GM21825 (cell line): ENCODE measurements around the gene LRG1.
"Not testable (repeated sequence)": the region's sequence is repeated elsewhere in the genome, so short reads cannot be mapped to it uniquely, and the experiment has no call there.

Experiments used
- ATAC-seq: cut with Tn5 transposase; IDR thresholded peaks from one replicate; pipeline ENCODE4 v1.9.1; 2021; ENCODE audit warnings: mild to moderate bottlenecking, moderate library complexity; ENCODE audit not compliant: unreplicated experiment

Gene LRG1

DNA sequence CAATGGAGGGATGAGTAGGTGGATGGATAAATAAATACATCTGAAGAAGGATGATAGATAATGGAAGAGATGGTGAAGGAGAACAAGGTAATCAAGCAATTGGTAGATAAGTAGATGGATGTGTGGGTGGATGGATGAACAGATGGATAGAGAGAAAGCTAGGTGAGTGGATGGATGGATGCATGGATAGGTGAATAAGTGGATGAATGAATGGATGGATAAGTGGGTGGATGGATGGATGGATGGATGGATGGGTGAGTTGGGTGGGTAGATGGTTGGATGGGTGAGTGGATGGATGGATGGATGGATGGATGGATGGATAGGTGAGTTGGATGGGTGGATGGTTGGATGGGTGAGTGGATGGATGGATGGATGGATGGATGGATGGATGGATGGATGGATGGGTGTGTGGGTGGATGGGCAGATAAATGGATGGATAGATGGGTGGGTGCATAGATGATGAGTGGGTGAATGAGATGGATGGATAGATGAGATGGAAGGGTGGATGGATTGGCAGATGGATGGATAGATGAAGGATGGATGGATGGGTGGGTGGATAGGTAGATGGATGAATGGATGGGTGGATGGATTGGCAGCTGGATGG, 13.4 kb upstream of the LRG1 start:
- ATAC-seq: no peak

DNA sequence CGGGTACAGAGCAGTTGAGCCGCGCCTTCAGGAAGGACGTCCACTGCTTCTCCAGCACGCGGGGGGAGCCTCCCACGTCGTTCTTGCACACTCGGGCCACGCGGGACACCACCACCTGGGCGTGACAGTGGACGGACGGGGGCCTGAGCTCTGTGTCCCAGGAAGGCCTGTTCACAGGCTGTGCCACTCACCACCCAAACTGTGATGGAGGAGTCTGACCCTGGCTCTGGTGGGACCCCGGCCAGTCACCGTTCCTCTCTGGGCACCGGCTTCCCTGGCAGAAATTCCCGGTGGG, 12.6 kb upstream of the LRG1 start:
- ATAC-seq: no peak

DNA sequence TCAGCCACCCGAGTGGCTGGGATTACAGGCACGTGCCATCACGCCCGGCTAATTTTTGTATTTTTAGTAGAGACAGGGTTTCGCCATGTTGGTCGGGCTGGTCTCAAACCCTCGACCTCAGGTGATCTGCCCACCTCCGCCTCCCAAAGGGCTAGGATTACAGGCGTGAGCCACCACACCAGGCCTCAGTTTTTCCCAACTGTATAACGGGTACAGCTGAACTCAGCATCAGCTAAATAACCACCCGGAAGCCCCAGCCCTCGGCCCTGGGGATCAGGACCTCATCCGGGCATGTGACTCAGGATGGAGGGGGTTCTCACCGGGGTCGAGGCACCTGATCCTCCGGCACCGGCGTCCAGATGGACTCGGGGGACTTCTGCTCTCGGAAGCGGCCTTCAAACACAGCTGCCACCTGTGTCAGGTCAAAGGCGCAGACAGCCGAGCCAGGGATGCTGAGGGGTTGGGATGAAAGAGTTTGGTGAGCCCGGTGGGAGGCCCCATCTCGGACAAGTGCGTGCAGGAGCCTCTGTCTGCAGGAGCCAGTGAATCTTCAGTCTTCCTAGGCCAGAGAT, 10.7 kb upstream of the LRG1 start:
- no peak for ATAC-seq

DNA sequence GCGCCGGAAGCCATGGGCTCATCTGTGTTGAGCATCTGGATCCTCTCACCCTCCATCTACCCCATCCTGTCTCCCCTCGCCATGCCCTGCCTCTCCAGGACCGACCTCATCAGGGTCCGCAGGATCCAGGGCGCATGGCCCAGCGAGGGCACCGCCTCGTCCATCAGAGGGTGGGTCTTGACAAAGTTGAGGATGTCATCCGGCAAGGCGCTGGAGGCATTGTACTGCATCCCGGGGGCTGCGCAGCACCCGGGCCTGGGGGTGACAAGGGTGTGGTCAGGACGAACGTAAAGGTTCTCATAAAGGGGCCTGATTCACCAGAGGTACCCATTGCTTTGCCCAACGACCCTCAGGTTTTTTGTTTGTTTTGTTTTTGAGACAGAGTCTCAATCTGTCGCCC, 10.2 kb upstream of the LRG1 start:
- no peak for ATAC-seq

DNA sequence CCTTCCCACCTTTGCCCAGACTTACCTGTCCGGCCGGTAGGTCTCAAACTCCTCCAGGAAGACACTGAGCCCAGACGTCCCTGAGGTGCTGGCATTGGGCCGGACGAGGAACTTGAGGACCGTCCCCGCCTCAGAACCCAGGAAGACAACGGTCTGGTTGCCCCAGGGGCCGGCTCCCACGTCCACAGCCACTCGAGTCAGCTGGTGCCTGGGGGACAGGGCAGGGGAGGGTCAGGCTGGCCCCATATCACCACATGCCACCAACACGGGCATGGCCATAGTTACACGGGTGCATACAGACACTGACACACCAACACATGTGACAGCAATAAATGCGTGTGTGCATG, 8.4 kb upstream of the LRG1 start:
- ATAC-seq: no peak

DNA sequence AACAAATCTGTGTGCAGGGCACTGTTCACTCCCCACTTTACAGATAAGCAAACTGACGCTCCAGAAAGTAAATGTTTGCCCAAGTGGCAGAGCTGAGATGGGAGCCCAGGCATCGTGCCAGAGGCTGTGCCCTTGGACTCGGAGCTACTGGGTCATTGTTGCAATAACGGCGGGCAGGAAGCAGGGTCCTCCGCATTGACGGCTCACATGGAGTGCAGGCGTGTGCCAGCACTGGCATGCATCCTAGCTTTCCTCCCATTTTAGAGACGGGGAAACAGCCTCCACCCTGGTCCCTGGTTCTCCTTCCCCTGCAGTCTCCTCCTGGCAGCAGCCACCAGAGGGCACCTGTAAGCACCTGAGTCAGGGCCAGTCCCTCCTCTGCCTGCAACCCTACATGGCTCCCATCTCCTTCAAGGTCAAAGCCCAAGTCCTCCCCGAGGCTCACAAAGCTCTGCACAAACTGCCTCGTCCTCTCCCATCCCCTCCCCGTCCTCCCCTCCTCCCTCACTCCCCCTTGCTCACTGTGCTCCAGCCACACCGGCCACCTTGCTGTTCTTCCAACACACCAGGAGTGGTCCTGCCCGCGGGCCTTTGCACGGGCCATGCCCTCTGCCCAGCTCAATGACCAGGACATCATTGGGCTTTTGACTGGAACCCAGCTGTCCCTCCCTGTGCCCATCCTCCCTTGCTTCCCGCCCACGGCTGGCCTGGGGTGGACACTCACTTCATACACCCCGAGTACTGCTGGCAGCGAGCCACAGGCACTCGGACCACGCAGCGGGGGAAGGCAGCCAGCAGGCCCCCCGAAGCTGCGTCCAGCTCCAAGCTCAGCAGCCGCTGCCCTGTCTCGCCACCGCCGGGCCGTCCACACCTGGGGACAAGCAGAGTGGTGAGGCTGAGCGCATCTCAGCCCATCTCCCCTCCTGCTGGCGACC, 7.7 kb upstream of the LRG1 start:
- ATAC-seq: no peak

DNA sequence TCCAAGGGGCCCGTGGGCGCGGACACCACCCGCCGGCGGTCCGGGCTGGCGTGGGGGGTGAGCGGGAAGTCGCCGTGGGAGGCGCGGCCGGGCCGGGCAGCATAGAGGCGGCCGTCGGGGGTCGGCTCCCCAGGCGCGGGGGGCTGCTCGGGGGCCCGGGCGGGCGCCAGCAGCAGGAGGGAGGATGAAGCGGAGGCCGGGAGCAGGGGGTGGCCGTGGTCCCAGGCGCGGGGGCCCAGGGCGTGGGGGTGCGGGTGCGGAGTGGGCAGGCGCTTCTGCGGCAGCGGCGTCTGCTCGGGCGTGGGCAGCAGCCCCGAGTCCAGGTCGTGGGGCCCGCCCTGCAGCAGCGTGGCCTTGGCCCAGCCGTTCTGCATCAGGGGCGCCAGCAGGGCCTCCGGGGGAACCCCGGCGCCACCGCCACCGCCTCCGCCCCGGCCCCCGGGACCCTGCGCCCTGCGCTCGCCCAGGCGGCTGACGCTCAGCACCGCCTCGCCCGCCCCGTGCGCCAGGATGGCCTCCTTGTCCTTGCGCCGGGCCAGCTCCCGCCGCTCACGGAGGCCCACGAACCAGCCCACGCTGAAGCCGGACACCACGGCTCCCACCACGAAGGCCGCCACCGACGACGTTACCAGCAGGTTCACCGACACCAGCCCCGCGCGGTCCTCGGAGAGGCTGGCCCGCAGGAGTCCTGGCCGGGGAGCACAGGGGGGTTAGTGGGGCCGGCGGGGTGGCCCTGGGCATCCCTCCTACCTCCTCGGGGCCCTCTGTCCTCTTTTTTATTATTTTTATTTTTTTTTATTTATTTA, 4.2 kb upstream of the LRG1 start:
- no peak for ATAC-seq

DNA sequence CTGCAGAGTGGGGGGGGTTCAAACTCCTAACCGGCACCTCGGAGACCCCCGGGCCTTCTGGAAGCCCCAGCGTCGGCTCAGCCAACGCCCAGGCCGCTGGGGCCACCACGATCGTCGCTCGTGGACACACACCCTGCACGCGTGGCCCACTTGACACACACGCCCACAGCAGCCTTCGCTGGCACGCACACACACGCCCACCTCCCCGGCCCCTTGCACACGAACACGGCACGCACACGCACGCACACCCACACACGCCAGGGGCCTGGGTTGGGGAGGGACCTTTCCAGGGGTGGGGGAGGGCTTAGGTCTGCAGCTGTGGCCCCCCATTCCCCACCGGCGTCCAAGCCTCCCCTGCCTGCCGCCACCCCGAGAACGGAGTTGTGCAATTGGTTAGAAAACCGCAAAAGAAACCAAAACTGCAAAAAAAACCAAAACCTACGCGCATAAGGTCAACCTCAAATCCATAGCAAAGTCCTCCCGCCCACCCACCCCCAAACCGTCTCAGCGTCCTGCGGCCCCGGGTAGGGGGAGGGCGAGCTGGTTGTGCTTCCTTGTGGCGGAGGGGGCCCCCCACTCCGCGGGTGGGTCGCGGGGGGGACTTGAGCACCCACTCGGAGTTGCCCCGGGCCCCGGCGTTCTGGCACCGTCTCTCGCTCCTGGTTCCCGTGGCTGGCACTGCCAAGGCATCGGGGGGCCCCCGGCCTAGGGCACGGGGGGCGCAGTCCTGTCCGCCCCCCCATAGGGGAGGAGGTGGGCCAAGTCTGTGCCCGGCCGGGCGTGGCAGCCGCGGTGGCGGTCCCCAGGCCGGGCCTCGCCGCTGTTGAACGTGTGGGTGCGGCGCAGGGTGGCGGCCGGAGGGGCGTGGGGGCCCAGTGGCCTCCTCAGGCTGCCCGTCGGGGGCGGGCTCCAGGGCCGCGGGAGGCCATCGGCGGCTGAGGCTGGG, 3.3 kb upstream of the LRG1 start:
- ATAC-seq: no peak

DNA sequence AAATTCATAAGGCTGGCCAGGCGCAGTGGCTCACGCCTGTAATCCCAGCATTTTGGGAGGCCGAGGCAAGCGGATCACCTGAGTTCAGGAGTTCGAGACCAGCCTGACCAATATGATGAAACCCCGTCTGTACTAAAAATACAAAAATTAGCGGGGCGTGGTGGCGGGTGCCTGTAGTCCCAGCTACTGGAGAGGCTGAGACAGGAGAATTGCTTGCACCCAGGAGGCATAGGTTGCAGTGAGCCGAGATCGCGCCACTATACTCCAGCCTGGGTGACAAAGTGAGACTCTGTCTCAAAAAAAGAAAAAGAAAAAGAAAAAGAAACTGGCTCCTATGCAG, 1.9 kb upstream of the LRG1 start:
- not testable (repeated sequence) for ATAC-seq

DNA sequence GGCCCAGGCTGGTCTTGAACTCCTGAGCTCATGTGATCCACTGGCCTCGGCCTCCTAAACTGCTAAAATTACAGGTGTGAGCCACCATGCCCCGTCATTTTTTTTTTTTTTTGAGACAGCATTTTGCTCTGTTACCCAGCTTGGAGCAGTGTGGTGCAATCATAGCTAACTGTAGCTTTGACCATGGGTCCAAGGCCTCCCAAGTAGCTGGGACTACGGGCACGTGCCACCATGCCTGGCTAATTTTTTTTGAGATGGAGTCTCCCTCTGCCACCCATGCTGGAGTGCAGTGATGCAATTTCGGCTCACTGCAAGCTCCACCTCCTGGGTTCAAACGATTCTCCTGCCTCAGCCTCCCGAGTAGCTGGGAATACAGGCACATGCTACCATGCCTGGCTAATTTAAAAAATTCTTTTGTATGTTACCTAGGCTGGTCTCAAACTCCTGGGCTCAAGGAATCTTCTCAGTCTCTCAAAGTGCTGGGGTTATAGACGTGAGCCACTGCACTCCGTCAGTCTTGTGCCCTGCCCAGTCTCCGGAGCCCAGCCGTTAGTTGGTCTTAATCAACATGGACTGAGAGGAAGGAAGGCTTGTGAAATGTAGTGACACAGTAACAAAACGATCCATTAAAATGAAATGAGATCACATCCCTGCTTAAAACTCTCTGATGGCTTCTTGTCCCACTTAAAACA, 1.4 kb upstream of the LRG1 start:
- ATAC-seq: no peak

DNA sequence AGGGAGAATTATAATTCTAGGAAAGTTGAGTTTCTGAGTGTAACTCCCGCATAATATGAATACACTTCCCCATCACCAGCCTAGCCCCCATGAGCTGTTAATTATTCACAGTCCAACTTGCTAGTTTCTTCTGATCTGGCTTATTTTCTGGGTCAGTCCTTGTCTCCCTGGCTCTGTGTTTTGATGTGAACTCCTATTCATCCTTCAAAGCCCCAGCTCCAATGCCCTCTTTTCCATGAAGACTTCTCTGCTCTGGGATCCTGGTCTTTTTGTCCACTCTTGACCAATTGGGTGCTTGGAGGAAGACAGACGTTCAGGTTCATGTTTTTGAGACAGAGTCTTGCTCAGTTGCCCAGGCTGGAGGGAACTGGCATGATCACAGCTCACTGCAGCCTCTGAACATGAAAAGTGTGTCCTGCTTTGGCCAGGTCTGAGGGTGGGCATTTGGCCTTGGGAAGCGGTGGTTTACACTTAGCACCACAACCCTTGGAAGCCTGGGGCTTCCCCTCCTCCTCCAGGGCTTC, 605 bp downstream of the LRG1 start:
- ATAC-seq: no peak

DNA sequence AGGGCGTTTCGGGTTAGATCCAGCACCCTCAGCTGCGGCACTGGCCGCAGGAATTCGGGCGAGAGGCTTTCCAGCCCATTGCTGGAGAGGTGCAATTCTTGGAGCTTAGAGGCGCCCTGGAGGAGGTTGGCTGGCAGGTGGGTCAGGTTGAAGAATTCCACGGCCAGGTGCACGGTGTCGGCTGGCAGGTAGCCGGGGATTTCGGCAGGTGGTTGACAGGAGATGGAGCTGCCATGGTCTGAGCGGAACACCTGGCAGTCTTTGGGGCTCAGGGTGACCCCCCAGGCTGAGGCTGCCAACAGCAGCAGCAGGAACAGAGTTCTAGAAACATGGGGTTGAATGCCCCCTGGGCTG, 1.3 kb downstream of the LRG1 start:
- ATAC-seq: no peak

DNA sequence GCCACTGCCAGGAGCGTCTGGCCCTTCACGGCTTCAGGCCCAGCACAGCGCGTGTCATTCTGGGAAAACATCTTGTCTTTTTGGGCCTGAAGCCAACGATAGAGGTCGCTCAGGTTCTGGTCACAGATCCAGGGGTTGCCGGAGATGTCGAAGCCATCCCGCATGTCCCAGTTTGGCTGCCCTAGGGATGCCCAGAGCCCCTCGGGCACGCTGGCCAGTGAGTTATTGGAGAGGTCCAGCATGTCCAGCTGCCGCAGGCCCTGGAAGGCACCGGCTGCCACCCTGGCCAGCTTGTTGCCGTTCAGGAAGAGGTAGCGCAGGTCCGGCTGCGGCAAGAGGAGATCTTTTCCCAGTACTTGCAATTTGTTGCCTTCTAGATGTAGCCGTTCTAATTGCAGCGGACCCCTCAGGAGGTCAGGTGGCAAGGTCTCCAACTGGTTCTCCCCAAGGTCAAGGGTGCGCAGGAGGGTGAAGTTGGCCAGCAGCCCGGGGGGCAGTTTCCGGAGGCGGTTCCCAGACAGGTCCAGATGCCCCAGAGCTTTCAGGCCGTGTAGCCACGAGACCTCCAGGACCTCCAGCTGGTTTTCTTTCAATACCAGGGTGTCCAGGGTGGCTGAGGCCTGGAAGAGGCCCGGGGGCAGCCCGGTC, 1.8 kb downstream of the LRG1 start:
- ATAC-seq: no peak

DNA sequence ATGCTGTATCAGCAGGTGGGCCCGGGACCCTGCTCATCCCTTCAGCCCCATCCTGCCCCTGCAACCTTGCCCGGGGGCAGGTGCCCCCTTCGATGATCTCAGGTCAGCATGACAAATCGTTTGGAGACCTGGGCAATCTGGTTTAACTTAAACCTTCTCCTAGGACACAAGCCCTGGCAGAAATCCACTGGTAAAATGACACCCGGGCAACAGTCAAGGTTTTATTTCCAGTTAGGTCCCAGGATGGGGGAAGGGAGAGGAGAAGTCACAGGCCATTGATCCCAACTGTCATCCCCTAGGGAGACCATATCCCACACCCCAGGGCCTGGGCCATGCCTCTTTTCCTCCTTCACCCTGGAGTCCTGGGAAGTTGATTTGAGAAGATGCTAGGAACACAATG, 3.0 kb downstream of the LRG1 start:
- ATAC-seq: no peak

DNA sequence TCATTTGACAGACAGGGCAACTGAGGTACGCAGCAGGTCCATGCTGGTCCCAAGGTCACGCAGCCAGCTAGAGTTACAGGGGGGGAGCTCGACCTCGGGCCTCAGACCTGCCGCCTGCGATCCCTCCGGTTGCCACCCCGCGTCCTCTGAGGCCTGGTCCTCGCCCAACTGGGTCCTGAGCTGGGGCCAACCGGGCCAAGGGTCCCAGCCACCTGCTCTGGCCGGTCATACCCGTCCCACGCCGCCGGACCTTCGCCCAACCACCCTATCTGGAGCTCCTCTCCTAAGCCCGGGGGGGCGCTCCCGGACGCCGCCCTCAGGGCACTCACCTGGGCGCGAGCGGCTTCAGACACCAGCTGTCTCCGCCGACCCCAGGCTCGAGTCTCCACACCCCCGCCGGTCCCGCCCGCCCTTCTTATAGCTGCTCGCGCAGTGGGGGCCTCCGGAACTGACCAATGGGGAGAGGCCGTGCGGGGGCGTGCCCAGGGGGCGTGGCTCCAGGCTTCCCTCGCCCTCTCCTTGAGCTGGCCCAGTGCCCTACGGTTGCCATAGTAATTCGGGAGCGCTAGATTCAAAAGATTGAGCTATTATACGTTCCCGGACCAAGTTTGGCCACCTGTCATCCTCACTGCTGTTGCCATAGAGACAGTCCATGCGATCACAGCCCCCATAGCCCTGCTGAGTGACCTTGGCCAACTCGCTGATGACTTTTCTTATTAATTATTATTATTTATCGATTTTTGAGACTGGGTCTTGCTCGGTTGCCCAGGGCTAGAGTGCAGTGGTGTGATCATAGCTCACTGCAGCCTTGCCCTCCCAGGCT, 4.8 kb downstream of the LRG1 start, which contains the start of gene PLIN5:
Gene PLIN5, minus strand, starts transcription at position 389 of the 823 bp plus-strand sequence. CDS start 1,150 bp downstream, outside the sequence.
- no peak for ATAC-seq

DNA sequence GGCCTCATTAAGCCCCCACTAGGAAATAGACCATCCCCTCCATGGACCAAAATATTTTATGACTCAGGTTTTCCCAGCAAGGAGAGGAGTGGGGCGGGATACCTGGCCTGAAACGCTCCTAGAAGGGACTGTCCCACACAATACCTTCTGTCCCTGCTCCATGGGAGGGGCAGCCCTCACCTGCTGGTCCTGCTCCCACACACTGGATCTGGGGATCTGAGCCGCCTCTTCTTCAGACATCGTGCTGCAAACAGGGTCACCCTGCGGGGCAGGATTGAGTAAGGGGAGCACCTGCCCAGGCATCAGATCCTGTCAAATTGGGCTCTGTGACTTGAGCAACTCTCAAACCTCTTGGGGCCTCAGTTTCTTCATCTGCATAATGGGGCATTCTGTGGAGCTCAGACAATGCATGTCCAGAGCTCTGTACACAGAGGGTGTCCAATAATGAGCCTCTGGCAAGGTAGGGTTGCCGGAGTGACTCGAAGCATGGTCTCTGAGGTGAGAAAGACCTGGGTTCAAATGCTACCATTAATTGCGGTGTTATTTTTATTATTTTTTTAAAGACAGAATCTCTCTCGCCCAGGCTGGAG, 5.9 kb downstream of the LRG1 start:
- ATAC-seq: no peak

DNA sequence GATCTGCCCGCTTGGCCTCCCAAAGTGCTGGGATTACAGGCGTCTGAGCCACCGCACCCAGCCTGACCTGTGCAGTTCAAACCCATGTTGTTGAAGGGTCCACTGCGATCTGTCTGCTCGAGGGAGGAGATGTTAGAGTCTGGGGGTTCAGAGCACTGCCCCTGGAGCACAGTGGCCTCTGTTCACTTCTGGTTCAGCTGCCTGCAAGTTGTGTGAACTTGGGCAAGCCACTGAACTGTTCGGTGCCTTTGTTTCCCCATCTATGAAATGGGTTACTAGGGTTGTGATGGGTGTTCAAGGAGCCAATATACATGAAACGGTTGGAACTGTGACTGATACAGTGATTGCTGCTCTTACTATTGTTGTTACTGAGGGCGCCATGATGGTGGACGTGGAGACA, 6.5 kb downstream of the LRG1 start:
- no peak for ATAC-seq

DNA sequence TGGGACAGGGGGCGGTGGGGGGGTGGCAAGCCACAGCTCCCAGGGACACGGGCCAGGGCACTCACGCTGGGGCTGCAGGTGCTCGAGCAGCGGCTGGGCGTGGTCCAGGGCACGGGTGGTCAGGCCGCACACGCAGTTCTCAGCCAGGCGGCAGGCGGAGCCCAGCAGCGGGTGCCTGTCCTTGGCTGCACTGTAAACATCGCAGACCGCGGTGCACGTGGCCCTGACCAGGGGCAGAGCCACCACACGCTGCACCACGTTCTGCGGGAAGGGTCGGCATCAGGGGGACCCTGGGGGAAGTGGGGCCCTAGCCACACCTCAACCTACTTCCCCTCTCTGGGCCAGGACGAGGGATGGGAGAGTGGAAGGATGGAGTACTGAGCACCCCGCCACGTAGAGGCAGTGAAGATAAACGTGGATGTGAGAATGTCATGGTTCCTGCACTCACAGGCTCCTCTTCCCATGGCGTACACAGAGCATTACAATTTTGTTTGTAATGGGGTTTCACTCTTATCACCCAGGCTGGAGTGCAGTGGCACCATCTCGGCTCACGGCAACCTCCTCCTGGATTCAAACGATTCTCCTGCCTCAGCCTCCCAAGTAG, 8.2 kb downstream of the LRG1 start:
- ATAC-seq: no peak
